ENCODE measurements around the gene POLD3. TPM values are rescaled to one million over a fixed set of nuclear protein-coding genes. Genes with fewer than 3 reads are reported as not detected.

The POLD3 gene
- total RNA-seq, 1 experiment from 2014 or later, result 49.7 TPM

DNA sequence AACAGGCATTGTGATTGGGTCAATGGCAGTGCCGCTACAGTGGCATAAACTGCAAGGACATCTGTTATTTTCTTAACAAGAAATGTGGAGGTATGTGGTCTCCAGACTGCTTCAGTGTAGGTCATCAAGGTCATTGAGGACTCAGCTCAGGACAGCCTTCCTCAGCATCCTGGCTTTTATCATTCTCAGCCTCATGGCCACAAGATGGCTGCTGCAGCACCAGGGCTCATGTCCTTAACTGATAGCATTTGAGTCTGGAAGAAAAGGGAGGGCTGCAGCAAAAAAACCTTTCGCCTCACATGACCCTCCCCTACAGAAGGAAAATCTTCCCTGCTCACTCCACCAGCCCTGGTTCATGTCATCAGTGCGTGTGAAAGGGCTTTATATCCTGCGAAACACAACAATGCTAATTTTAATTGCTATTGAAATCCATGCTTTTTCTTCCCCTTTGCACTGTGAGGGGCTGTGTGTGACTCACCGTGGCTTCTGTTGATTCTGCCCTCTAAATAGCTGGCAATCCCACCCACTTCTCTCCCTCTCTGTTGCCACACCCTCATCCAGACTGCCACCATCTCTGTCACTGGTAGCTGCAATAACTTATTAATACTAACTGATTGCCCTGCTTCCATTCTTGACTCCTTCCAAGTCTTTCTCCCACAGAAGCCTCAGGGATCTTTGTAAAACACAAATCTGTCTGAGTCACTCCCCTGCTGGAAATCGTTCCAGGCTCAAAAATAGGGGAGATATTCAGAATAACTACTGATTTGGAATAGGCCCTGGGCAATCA is 95.0 kb downstream of the POLD3 start:
- Mint-ChIP-seq H3K4me3 (ENCODE audit: unreplicated experiment) (no peak overlapping the region), H3K27ac (ENCODE audit: unreplicated experiment) (no peak overlapping the region), H3K27me3 (ENCODE audit: insufficient read depth, unreplicated experiment) (no peaks in the 10 kb centered on the region), H3K4me1 (ENCODE audit: low read depth, unreplicated experiment) (no peaks in the 10 kb centered on the region), H3K36me3 (ENCODE audit: insufficient read depth, unreplicated experiment) (no peaks in the 10 kb centered on the region), H3K9me3 (ENCODE audit: unreplicated experiment) (no peaks in the 10 kb centered on the region)
- CTCF ChIA-PET, result no interaction called here
- intact Hi-C loops (cut with micrococcal nuclease; ENCODE audit: unreplicated experiment), result no loop called here
- BruUV-seq (replicated peaks), result no TSS peak
- POLR2A ChIA-PET, result no interaction called here
- Histone ChIP-seq H3K4me3 (ENCODE audit: low read depth, low read length) (no peak overlapping the region), H3K27me3 (replicated peaks; ENCODE audit: control insufficient read depth, insufficient read depth, low read length) (no peaks in the 10 kb centered on the region), H3K4me1 (no peaks in the 10 kb centered on the region), H3K9me3 (no peaks in the 10 kb centered on the region), H3K36me3 (ENCODE audit: control insufficient read depth, insufficient read depth, low read length) (no peaks in the 10 kb centered on the region)
- TF ChIP-seq, protein P1, sequence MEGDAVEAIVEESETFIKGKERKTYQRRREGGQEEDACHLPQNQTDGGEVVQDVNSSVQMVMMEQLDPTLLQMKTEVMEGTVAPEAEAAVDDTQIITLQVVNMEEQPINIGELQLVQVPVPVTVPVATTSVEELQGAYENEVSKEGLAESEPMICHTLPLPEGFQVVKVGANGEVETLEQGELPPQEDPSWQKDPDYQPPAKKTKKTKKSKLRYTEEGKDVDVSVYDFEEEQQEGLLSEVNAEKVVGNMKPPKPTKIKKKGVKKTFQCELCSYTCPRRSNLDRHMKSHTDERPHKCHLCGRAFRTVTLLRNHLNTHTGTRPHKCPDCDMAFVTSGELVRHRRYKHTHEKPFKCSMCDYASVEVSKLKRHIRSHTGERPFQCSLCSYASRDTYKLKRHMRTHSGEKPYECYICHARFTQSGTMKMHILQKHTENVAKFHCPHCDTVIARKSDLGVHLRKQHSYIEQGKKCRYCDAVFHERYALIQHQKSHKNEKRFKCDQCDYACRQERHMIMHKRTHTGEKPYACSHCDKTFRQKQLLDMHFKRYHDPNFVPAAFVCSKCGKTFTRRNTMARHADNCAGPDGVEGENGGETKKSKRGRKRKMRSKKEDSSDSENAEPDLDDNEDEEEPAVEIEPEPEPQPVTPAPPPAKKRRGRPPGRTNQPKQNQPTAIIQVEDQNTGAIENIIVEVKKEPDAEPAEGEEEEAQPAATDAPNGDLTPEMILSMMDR (IDR thresholded peaks at IDR 0.05; ENCODE audit: insufficient read depth in 1 of 2, low read depth in 1 of 2, low read length in 1 of 2, severe bottlenecking in 1 of 2, unreplicated experiment in 1 of 2), result no peak
- DNase-seq, result peak in 1 of 2 experiments; percentile 15

DNA sequence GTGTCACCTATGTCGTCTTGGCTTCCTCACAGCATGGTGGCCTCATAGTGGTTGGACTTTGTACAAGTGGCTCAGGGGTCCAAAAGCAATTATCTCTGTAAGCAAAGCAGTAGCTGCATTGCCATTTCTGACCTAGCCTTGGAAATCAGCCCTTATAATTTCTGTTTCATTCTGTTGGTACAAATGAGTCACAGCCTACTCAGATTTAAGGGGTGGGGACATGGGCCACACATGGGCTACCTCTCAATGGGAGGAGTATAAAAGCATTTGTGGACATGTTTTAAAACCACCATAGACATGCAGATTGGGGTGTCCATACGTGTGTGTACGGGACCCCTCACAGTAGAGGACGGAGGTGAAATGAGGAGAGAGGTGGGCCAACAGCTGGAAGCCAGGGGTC is 97.3 kb downstream of the POLD3 start:
- peaks cover 5% of the 10 kb centered on the region for H3K27me3 Mint-ChIP-seq (ENCODE audit: insufficient read depth, unreplicated experiment)
- H3K4me1 Mint-ChIP-seq (ENCODE audit: low read depth, unreplicated experiment), result no peaks in the 10 kb centered on the region
- no peak for DNase-seq
- H3K36me3 ChIP-seq (ENCODE audit: control insufficient read depth, insufficient read depth, low read length), result no peaks in the 10 kb centered on the region
- H3K4me1 ChIP-seq, result no peaks in the 10 kb centered on the region
- BruUV-seq (replicated peaks), result no TSS peak
- no peak overlapping the region for H3K4me3 Mint-ChIP-seq (ENCODE audit: unreplicated experiment)
- POLR2A ChIA-PET, result no interaction called here
- TF ChIP-seq, protein P1 (IDR thresholded peaks at IDR 0.05; ENCODE audit: insufficient read depth in 1 of 2, low read depth in 1 of 2, low read length in 1 of 2, severe bottlenecking in 1 of 2, unreplicated experiment in 1 of 2), result no peak
- H3K27me3 ChIP-seq (replicated peaks; ENCODE audit: control insufficient read depth, insufficient read depth, low read length), result no peaks in the 10 kb centered on the region
- H3K9me3 Mint-ChIP-seq (ENCODE audit: unreplicated experiment), result no peaks in the 10 kb centered on the region
- intact Hi-C loops (cut with micrococcal nuclease; ENCODE audit: unreplicated experiment), result no loop called here
- no peak overlapping the region for H3K4me3 ChIP-seq (ENCODE audit: low read depth, low read length)
- H3K36me3 Mint-ChIP-seq (ENCODE audit: insufficient read depth, unreplicated experiment), result no peaks in the 10 kb centered on the region
- CTCF ChIA-PET, result no interaction called here
- no peaks in the 10 kb centered on the region for H3K9me3 ChIP-seq
- H3K27ac Mint-ChIP-seq (ENCODE audit: unreplicated experiment), result no peak overlapping the region

DNA sequence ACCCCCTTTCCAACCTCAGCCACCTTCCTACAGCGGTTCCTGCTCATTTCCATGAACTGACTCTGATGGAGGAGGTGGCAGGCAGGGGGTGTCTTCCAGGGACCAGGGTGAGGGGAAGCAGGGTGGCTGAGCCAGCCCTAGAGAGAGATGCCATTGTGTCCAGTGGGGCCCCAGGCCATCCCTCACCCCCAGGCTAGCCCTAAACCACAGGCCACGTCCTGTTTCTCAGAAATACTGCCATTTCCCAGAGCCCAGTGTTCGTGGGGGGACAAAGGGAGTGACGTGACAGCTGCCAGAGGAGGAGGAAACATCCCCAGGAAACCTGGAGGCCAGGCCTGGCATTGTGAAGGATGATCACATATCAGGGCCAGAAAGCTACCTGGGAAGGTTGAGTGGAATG is 99.4 kb downstream of the POLD3 start:
- TF ChIP-seq, protein P1 (IDR thresholded peaks at IDR 0.05; ENCODE audit: insufficient read depth in 1 of 2, low read depth in 1 of 2, low read length in 1 of 2, severe bottlenecking in 1 of 2, unreplicated experiment in 1 of 2), result no peak
- Mint-ChIP-seq H3K27ac (ENCODE audit: unreplicated experiment) (no peak overlapping the region), H3K9me3 (ENCODE audit: unreplicated experiment) (no peaks in the 10 kb centered on the region), H3K36me3 (ENCODE audit: insufficient read depth, unreplicated experiment) (no peaks in the 10 kb centered on the region), H3K4me3 (ENCODE audit: unreplicated experiment) (no peak overlapping the region), H3K4me1 (ENCODE audit: low read depth, unreplicated experiment) (no peaks in the 10 kb centered on the region), H3K27me3 (ENCODE audit: insufficient read depth, unreplicated experiment) (peaks cover 5% of the 10 kb centered on the region)
- ChIA-PET POLR2A (no interaction called here), CTCF (interaction anchor here (1.0 kb wide), 1 partner anchor 11 kb away, joined by 5 read pairs; no protein-coding TSS in a partner anchor)
- intact Hi-C loops (cut with micrococcal nuclease; ENCODE audit: unreplicated experiment), result no loop called here
- H3K9me3 ChIP-seq, result no peaks in the 10 kb centered on the region
- no peaks in the 10 kb centered on the region for H3K36me3 ChIP-seq (ENCODE audit: control insufficient read depth, insufficient read depth, low read length)
- no TSS peak for BruUV-seq (replicated peaks)
- H3K27me3 ChIP-seq (replicated peaks; ENCODE audit: control insufficient read depth, insufficient read depth, low read length), result no peaks in the 10 kb centered on the region
- no peak for DNase-seq
- H3K4me3 ChIP-seq (ENCODE audit: low read depth, low read length), result no peak overlapping the region
- no peaks in the 10 kb centered on the region for H3K4me1 ChIP-seq

Other genes with a start within 250 kb of the POLD3 start
- gene PGM2L1, start 194.1 kb upstream of the POLD3 start, total RNA-seq (2022), result 7.7 and 8.0 TPM in 2 replicates
- 48.1 and 58.2 TPM in 2 replicates for gene KCNE3, start 125.0 kb upstream of the POLD3 start, total RNA-seq (2022)
- 10.5 and 14.4 TPM in 2 replicates for gene LIPT2, start 98.9 kb upstream of the POLD3 start, total RNA-seq (2022)
- 2.5 and 3.4 TPM in 2 replicates for gene CHRDL2, start 138.8 kb downstream of the POLD3 start, total RNA-seq (2022)
- gene RNF169, start 156.3 kb downstream of the POLD3 start, total RNA-seq (2022), result 28.0 and 28.7 TPM in 2 replicates

All from Caco-2 (cell line).